Mesenchymal stem cell (in vitro differentiated cells and primary cell): ENCODE results near the gene ST6GALNAC4.

Experiments used
- DNase-seq: peaks from one replicate; pipeline ENCODE4 v3.0.0-alpha.2; 2013
- H2AFZ ChIP-seq: one replicate; pipeline ENCODE4 v1.6.1; 2013; ENCODE audit warnings: low read depth, mild to moderate bottlenecking, control low read depth, inconsistent platforms, low read length, moderate library complexity
- H2AK5ac ChIP-seq: 2 replicates; pipeline ENCODE4 v1.6.1; 2013; ENCODE audit warnings: low read length, moderate library complexity, mild to moderate bottlenecking, inconsistent platforms; ENCODE audit not compliant: severe bottlenecking
- H2BK120ac ChIP-seq: one replicate; pipeline ENCODE4 v1.6.1; 2013; ENCODE audit warnings: low read depth, mild to moderate bottlenecking, inconsistent platforms, low read length, moderate library complexity
- H2BK12ac ChIP-seq, 2 experiments: one replicate each; pipeline ENCODE4 v1.6.1; 2013; ENCODE audit warnings: inconsistent platforms in 2 of 2, low read length in 2 of 2, mild to moderate bottlenecking in 2 of 2, moderate library complexity in 2 of 2, control low read depth in 1 of 2
- H2BK15ac ChIP-seq: one replicate; pipeline ENCODE4 v1.6.1; 2013; ENCODE audit warnings: mild to moderate bottlenecking, low read depth, inconsistent platforms; ENCODE audit not compliant: poor library complexity, severe bottlenecking
- H2BK5ac ChIP-seq: 2 replicates; pipeline ENCODE4 v1.6.1; 2013; ENCODE audit warnings: low read depth, mild to moderate bottlenecking, low read length, control low read depth, inconsistent platforms; ENCODE audit not compliant: poor library complexity, severe bottlenecking
- H3K14ac ChIP-seq, 2 experiments: one replicate each; pipeline ENCODE4 v1.6.1; 2013; ENCODE audit warnings: inconsistent platforms in 2 of 2, low read length in 2 of 2, control low read depth in 1 of 2, mild to moderate bottlenecking in 1 of 2, moderate library complexity in 1 of 2
- H3K18ac ChIP-seq, 2 experiments: one replicate each; pipeline ENCODE4 v1.6.1; 2013; ENCODE audit warnings: inconsistent platforms in 2 of 2, low read length in 2 of 2, control low read depth in 1 of 2, low read depth in 1 of 2, mild to moderate bottlenecking in 1 of 2
- H3K23ac ChIP-seq, 2 experiments: one replicate each; pipeline ENCODE4 v1.6.1; 2013; ENCODE audit warnings: inconsistent platforms in 2 of 2, low read length in 2 of 2, mild to moderate bottlenecking in 2 of 2, moderate library complexity in 2 of 2, control low read depth in 1 of 2
- H3K27ac ChIP-seq: 2 replicates; pipeline ENCODE4 v1.5.1; 2013; ENCODE audit warnings: mild to moderate bottlenecking, moderate library complexity, low read length, control low read depth, inconsistent platforms; ENCODE audit not compliant: poor library complexity, severe bottlenecking
- H3K27me3 ChIP-seq, 2 experiments: 2 replicates each; pipeline versions ENCODE4 v1.6.1 to v1.7.0; 2013; ENCODE audit warnings: low read length in 2 of 2, mild to moderate bottlenecking in 2 of 2, moderate library complexity in 2 of 2, control low read depth in 1 of 2, inconsistent platforms in 1 of 2; ENCODE audit not compliant: control insufficient read depth in 1 of 2, insufficient read depth in 1 of 2
- H3K36me3 ChIP-seq, 2 experiments: 2 replicates each; pipeline versions ENCODE4 v1.6.1 to v1.7.0; 2013; ENCODE audit warnings: low read length in 2 of 2, control low read depth in 1 of 2, inconsistent platforms in 1 of 2, low read depth in 1 of 2, mild to moderate bottlenecking in 1 of 2; ENCODE audit not compliant: insufficient read depth in 2 of 2, control insufficient read depth in 1 of 2
- H3K4ac ChIP-seq, 2 experiments: one replicate each; pipeline ENCODE4 v1.6.1; 2013; ENCODE audit warnings: inconsistent platforms in 2 of 2, low read length in 2 of 2, mild to moderate bottlenecking in 2 of 2, moderate library complexity in 2 of 2, control low read depth in 1 of 2, low read depth in 1 of 2
- H3K4me1 ChIP-seq: 2 replicates; pipeline ENCODE4 v1.6.1; 2013; ENCODE audit warnings: low read depth, low read length, control low read depth; ENCODE audit not compliant: control insufficient read depth, insufficient read depth
- H3K4me2 ChIP-seq: 2 replicates; pipeline ENCODE4 v1.6.1; 2013; ENCODE audit warnings: low read length, mild to moderate bottlenecking, inconsistent platforms; ENCODE audit not compliant: poor library complexity, severe bottlenecking
- H3K4me3 ChIP-seq, 2 experiments: 2 replicates each; pipeline versions ENCODE4 v1.5.1 to v1.7.0; 2013; ENCODE audit warnings: low read length in 2 of 2, mild to moderate bottlenecking in 2 of 2, control low read depth in 1 of 2, low read depth in 1 of 2; ENCODE audit not compliant: insufficient read depth in 1 of 2
- H3K79me1 ChIP-seq: replicated peaks from 2 replicates; pipeline ENCODE4 v1.6.1; 2013; ENCODE audit warnings: mild to moderate bottlenecking, control low read depth, low read length, inconsistent platforms; ENCODE audit not compliant: poor library complexity, severe bottlenecking
- H3K9ac ChIP-seq: 2 replicates; pipeline ENCODE4 v1.7.0; 2013; ENCODE audit warnings: mild to moderate bottlenecking, low read length, moderate library complexity
- H3K9me3 ChIP-seq: 2 replicates; pipeline ENCODE4 v1.7.0; 2013; ENCODE audit warnings: mild to moderate bottlenecking, low read length; ENCODE audit not compliant: control insufficient read depth
- H4K8ac ChIP-seq: one replicate; pipeline ENCODE4 v1.6.1; 2013; ENCODE audit warnings: inconsistent platforms, mild to moderate bottlenecking, low read length, moderate library complexity
- H4K91ac ChIP-seq: one replicate; pipeline ENCODE4 v1.6.1; 2013; ENCODE audit warnings: mild to moderate bottlenecking, low read length, inconsistent platforms
- WGBS: methylation state at CpG from one replicate; pipeline ENCODE4 v1.1.7; 2013; ENCODE audit warnings: mixed read lengths; 5-methylcytosine and 5-hydroxymethylcytosine counted together

ST6GALNAC4 gene

DNA sequence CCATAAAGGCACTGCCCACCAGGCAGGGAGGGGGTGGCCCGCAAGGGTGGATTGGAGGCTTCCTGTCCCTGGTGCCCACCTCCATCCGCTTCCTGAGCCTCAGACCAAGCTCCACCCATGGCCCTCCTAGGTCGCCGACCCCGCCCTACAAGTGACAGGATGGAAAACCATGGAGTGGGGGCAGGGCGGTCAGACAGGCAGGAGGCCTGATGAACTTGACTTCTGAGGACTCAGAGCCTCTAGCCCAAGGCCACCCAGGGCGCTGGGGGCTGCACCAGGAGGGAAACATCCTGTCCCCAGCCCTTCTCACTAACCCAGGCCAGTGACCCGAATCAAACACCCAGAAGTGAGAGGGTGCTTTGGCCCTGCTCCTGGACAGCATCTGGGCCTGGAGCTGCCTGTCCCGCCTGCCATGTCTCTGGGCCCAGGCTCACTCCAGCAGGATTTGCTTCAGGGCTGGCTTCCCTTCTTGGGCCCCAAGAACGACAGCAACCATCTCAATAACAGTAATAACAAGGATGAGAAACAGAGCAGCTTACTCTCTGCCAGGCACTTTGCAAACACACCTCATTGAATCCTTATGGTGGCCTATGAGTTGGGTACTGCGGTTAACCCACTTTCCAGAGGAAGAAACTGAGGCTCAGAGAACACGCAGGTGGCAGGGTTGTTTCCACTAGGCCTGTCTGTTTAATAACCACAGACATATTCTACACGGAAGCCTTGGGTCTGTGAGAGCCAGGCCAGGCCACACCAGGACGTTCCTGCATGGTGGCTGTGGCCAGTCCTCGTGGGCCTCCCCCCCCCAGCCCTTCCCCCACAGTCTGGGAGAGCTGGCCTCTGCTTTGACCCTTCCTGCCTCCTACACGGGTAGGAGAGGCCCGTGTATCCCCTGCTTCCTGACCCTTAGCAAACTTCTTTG lies 13.0 kb downstream of the ST6GALNAC4 start:
- peak; percentile 51 for DNase-seq
- Histone ChIP-seq H3K4me2 (no peak overlapping the region), H3K14ac (peak overlapping the region in 1 of 2 experiments; percentile 93), H2AFZ (no peak overlapping the region), H3K9me3 (no peaks in the 10 kb centered on the region), H3K36me3 (peaks cover 12 to 14% of the 10 kb centered on the region in 2 experiments), H2BK15ac (peak overlapping the region; percentile 92), H3K18ac (peak overlapping the region; percentile 91 to 92), H4K91ac (peak overlapping the region; percentile 92), H2BK12ac (peak overlapping the region; percentile 79 to 91), H4K8ac (peak overlapping the region; percentile 85), H2BK120ac (peak overlapping the region; percentile 71), H3K9ac (peak overlapping the region; percentile 70), H3K79me1 (peaks cover 2% of the 10 kb centered on the region), H2BK5ac (no peak overlapping the region), H3K4me1 (peaks cover 28% of the 10 kb centered on the region), H3K27ac (peak overlapping the region; percentile 48), H3K4me3 (no peak overlapping the region), H3K27me3 (no peaks in the 10 kb centered on the region), H3K4ac (peak overlapping the region; percentile 61 to 90), H3K23ac (no peak overlapping the region), H2AK5ac (peak overlapping the region; percentile 30)
- WGBS, result 29% methylated on average over 16 of the region's 17 CpGs

DNA sequence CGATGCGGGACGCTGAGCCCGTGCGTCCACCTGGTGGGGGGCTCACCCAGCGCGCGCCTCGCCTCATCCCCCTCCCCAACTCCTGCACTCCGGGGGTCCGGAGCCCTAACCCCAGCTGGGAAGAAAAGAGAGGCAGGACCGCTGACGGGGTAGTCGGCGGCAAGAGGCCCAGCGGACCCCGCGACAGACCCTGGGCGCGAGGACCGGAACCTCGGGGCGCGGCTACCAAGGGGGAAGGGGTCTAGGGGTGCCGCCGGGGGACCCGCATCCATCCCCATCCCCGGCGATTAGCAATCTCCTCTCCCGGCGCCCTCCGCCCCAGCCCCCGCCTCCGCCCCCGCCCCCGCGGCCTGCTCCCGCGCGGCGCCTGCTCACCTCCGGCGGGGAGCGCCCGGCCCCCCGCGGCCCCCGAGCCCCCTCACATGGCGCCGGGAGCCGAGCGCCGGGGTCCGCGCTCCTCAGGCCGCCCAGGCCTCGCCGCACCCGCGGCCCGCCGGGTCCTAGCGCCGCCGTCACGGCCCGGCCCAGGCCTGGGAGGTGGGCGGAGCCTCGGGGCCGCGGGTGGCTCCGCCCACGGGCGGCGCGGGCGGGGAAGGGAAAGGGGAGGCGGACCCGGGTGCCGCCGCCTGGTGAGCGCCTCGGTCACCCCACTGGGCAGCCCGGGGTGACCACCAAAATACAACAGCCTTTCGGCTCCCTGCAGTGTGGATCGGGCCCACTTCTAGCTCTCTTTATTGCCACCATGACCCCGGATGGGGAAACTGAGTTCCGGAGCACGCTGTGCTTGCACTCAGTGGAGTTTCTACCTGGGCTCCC lies 17.5 kb downstream of the ST6GALNAC4 start, which contains the start of gene ST6GALNAC6:
ST6GALNAC6 (minus strand) TSS at position 476 of the 816 bp plus-strand sequence. CDS start 1,622 bp downstream, outside the sequence.
- Histone ChIP-seq H3K4me1 (peaks cover 44% of the 10 kb centered on the region), H3K18ac (peak within 1 kb of the TSS; percentile 95 to 97), H3K23ac (peak within 1 kb of the TSS in 1 of 2 experiments; percentile 86), H2BK12ac (peak within 1 kb of the TSS; percentile 69 to 94), H2AK5ac (peak within 1 kb of the TSS; percentile 25), H3K79me1 (peaks cover 23% of the 10 kb centered on the region), H3K4me3 (peak within 1 kb of the TSS; percentile 84 to 90), H3K4me2 (peak within 1 kb of the TSS; percentile 86), H4K91ac (peak within 1 kb of the TSS; percentile 98), H2AFZ (peak within 1 kb of the TSS; percentile 68), H2BK120ac (peak within 1 kb of the TSS; percentile 97), H3K14ac (peak within 1 kb of the TSS; percentile 58 to 78), H3K36me3 (peaks cover 28 to 29% of the 10 kb centered on the region in 2 experiments), H3K9ac (peak within 1 kb of the TSS; percentile 98), H2BK15ac (peak within 1 kb of the TSS; percentile 94), H2BK5ac (peak within 1 kb of the TSS; percentile 85), H3K9me3 (no peaks in the 10 kb centered on the region), H3K27ac (peak within 1 kb of the TSS; percentile 77), H3K4ac (peak within 1 kb of the TSS; percentile 98 to 100), H4K8ac (peak within 1 kb of the TSS; percentile 92), H3K27me3 (no peaks in the 10 kb centered on the region)
- peak; percentile 77 for DNase-seq
- WGBS, result 3% methylated on average over 48 of the region's 89 CpGs

DNA sequence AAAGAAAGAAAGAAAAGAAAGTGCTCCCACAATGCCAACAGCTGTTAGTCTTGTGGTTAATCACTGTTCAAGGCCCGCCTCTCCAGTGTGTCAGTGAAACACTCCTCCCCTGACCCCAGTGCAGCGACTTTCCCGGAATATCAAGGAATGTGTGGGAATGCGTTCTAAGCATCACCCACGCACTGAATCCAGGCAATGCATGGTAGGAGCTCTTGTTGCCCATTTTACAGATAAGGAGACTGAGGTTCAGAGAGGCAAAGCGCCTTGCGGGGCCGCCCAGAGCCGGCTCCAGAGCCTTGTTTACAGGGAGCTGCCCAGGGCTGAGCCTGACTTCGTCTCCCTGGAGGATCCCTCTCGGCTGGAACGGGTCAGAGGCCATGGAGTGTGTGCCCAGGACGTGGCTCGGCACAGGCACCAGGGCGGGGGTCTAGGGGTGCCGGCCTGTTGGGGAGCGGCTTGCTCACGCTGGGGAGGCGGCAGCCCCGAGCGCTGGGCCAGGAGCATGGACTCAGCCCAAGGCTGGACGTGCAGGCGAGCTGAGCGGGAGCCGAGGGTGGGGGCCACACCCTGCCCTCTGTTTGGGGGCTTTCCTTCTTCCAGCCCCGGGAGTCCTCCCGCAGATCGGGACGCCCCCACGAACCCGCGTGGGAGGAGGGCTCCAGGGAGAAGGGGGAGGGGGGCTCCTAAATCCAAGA lies 18.3 kb downstream of the ST6GALNAC4 start:
- peak overlapping the region; percentile 68 for H2AFZ ChIP-seq
- no peaks in the 10 kb centered on the region for H3K27me3 ChIP-seq
- no peak overlapping the region for H2AK5ac ChIP-seq
- peak overlapping the region; percentile 98 to 100 for H3K4ac ChIP-seq
- H3K4me3 ChIP-seq, result peak overlapping the region; percentile 84 to 90
- H3K23ac ChIP-seq, result peak overlapping the region in 1 of 2 experiments; percentile 86
- H3K4me2 ChIP-seq, result peak overlapping the region; percentile 62
- DNase-seq, result peak; percentile 94
- peak overlapping the region; percentile 58 to 78 for H3K14ac ChIP-seq
- H2BK12ac ChIP-seq, result peak overlapping the region; percentile 38 to 94
- 8% methylated on average over 24 of the region's 32 CpGs for WGBS
- H3K9me3 ChIP-seq, result no peaks in the 10 kb centered on the region
- peak overlapping the region; percentile 98 for H4K91ac ChIP-seq
- peak overlapping the region; percentile 77 for H3K27ac ChIP-seq
- H3K18ac ChIP-seq, result peak overlapping the region; percentile 95 to 97
- peak overlapping the region; percentile 94 for H2BK15ac ChIP-seq
- H3K9ac ChIP-seq, result peak overlapping the region; percentile 98
- H3K36me3 ChIP-seq, result peaks cover 35 to 36% of the 10 kb centered on the region in 2 experiments
- H2BK5ac ChIP-seq, result peak overlapping the region; percentile 85
- H3K79me1 ChIP-seq, result peaks cover 30% of the 10 kb centered on the region
- peak overlapping the region; percentile 92 for H4K8ac ChIP-seq
- H2BK120ac ChIP-seq, result peak overlapping the region; percentile 97
- H3K4me1 ChIP-seq, result peaks cover 37% of the 10 kb centered on the region
